HG03521 (cell line): Measurements from ENCODE around the gene PLEKHS1.
A peak's percentile ranks its signal among the peaks of the same experiment; 100 is the strongest.

Source experiments
- ATAC-seq: cut with Tn5 transposase; IDR thresholded peaks from one replicate; pipeline ENCODE4 v1.9.1; 2021; ENCODE audit warnings: mild to moderate bottlenecking, moderate library complexity; ENCODE audit not compliant: unreplicated experiment

PLEKHS1 gene

GRCh38 chr10:113751181-113751732 is at the start of gene PLEKHS1:
TSS of gene PLEKHS1 (plus strand) at chr10:113751682. CDS start at chr10:113755278, 3,596 bp downstream.
- no peak for ATAC-seq

GRCh38 chr10:113704637-113705343 is 46.7 kb upstream of the PLEKHS1 start:
- no peak for ATAC-seq

- no peak for ATAC-seq
Observed at GRCh38 chr10:113705344-113705652, 46.2 kb upstream of the PLEKHS1 start.

- ATAC-seq = no peak
Observed at GRCh38 chr10:113706623-113707022, 44.9 kb upstream of the PLEKHS1 start.

GRCh38 chr10:113708640-113709039 is 42.8 kb upstream of the PLEKHS1 start:
- ATAC-seq = no peak

- no peak for ATAC-seq
Observed at GRCh38 chr10:113709221-113709838, 42.2 kb upstream of the PLEKHS1 start.

- no peak for ATAC-seq
Observed at GRCh38 chr10:113711142-113711541, 40.3 kb upstream of the PLEKHS1 start.

GRCh38 chr10:113712024-113712423 is 39.5 kb upstream of the PLEKHS1 start:
- no peak for ATAC-seq

GRCh38 chr10:113712755-113713639 is 38.5 kb upstream of the PLEKHS1 start:
- no peak for ATAC-seq

- no peak for ATAC-seq
Observed at GRCh38 chr10:113713640-113713982, 37.9 kb upstream of the PLEKHS1 start.

GRCh38 chr10:113716109-113716910 is 35.2 kb upstream of the PLEKHS1 start:
- no peak for ATAC-seq

- ATAC-seq = no peak
Observed at GRCh38 chr10:113718969-113719822, 32.3 kb upstream of the PLEKHS1 start.

GRCh38 chr10:113720386-113720785 is 31.1 kb upstream of the PLEKHS1 start:
- no peak for ATAC-seq

GRCh38 chr10:113732160-113732881 is 19.2 kb upstream of the PLEKHS1 start:
- ATAC-seq = no peak

GRCh38 chr10:113732966-113733365 is 18.5 kb upstream of the PLEKHS1 start:
- ATAC-seq = no peak

- no peak for ATAC-seq
Observed at GRCh38 chr10:113733635-113734034, 17.8 kb upstream of the PLEKHS1 start.

GRCh38 chr10:113735913-113736312 is 15.6 kb upstream of the PLEKHS1 start:
- peak; percentile 50 for ATAC-seq

- no peak for ATAC-seq
Observed at GRCh38 chr10:113736576-113736975, 14.9 kb upstream of the PLEKHS1 start.

- no peak for ATAC-seq
Observed at GRCh38 chr10:113739031-113739430, 12.5 kb upstream of the PLEKHS1 start.
